ENCODE measurements around the gene SLC44A3.

- no peak for TF ChIP-seq ATF3 (IDR thresholded peaks at IDR 0.05; ENCODE audit: insufficient read depth, low read depth, low read length)
- TF ChIP-seq, protein P1, sequence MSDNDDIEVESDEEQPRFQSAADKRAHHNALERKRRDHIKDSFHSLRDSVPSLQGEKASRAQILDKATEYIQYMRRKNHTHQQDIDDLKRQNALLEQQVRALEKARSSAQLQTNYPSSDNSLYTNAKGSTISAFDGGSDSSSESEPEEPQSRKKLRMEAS (IDR thresholded peaks at IDR 0.05) = no peak
Observed at GRCh38 chr1:94852788-94853187, 32.6 kb downstream of the SLC44A3 start.

Data from H1 (cell line).